A549 treated with CORT108297 at 1 μM for 4 hours (cell line): ENCODE measurements around the gene BIRC7. TPM values are rescaled to one million over a fixed set of nuclear protein-coding genes. Genes with fewer than 3 reads are reported as not detected.

Experiments used
- total RNA-seq: library from RNA; stranded (reverse); fragments of 200-300 nt; extraction: Qiagen RNA extraction; gene quantifications from 5 replicates; pipeline ENCODE4 v1.2.3, GENCODE V29; 2022

The BIRC7 gene, protein sequence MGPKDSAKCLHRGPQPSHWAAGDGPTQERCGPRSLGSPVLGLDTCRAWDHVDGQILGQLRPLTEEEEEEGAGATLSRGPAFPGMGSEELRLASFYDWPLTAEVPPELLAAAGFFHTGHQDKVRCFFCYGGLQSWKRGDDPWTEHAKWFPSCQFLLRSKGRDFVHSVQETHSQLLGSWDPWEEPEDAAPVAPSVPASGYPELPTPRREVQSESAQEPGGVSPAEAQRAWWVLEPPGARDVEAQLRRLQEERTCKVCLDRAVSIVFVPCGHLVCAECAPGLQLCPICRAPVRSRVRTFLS
- total RNA-seq, result 2.0 to 4.7 TPM (median 3.2 TPM) in 5 replicates

DNA sequence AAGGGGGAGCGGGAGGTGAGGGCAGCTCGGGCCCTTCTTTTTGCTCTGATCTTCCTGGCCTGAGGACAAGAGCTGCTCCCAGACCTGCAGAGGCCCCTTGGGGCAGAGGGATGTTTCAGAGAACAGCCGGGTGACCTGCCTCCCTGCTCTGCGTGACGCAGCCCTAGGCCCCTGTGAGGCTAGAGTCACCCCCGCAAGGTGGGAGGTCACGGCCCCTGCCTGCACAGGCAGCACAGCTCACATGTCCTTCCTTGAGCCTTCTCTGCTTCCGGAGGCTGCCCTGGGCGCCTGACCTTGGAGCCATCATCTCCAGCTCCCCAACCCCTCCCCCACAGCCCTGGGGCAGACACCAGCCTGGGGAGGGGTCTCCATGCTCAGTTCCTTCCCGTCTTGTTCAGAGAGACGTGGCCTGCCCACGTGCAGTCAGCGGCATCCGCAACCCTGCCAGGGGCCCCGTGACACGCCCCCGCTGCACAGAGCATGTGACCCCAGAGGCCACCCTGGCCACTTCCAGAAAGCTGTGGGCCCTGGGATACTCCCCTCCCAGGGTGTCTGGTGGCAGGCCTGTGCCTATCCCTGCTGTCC lies at the start of gene BIRC7:
Gene BIRC7, plus strand, starts transcription at position 507 of the 585 bp plus-strand sequence. CDS start 192 bp downstream, outside the sequence.

DNA sequence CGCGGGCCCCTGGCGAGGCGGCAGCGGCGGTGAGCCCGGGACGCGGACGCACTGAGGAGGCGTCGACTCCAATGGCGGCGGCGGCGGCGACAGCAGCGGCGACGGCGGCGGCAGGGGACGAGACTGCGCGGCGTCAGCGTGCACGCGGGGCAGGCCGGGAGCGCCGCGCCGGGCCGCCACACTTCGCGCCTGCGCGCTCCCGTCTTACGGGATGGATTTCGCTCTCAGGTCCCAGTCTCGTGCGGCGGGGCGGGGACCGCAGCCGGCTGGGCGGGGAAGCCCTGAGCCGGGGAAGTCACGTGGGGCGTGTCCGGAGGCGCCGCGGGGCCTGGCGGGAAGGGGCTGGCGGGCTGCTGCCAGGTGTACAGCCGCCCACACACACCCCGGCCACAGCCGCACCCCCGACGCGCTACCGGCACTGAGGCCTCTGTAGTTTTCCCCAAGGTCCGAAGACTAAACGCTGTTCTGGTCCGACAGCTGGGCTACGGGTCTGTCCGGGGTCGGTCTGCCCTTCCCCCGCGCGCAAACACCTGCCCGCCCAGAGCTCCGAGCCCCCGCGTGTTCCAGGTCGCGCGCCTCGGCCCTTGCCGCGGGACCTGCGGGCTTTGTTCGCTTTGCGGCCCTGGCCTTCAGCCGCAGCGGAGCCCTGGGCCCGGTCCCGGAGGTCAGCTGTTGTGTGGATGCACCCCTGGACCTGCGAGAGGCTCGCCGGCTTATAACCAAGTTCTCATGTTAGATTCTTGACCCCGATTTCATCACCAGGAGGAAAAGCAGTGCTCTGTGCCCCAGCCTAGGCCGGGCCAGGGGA lies 19.5 kb upstream of the BIRC7 start, which contains the start of gene YTHDF1:
Gene YTHDF1, minus strand, starts transcription at position 91 of the 808 bp plus-strand sequence. CDS start 239 bp downstream, outside the sequence.

DNA sequence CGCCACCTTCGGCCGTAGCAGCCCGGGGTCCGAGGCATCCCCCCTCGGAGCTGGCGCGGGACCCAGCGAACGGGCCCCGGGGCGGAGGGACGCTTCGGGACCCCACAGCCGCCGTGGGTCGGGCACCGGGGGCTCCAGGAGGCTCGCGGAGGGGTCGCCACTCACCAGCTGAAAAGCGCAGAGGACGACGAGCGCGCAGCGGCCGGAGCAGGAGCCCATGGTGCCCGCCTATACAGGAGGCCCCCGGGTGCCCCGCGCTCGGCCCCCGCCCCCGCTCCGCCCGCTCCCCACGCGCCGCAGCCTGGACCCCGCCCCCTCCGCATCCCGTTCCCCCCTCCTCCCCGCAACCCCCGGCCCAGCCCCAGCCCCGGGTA lies 18.5 kb downstream of the BIRC7 start, which contains the start of gene NKAIN4:
Gene NKAIN4, minus strand, starts transcription at position 232 of the 374 bp plus-strand sequence. Its CDS starts 13 bp downstream, at position 219.

DNA sequence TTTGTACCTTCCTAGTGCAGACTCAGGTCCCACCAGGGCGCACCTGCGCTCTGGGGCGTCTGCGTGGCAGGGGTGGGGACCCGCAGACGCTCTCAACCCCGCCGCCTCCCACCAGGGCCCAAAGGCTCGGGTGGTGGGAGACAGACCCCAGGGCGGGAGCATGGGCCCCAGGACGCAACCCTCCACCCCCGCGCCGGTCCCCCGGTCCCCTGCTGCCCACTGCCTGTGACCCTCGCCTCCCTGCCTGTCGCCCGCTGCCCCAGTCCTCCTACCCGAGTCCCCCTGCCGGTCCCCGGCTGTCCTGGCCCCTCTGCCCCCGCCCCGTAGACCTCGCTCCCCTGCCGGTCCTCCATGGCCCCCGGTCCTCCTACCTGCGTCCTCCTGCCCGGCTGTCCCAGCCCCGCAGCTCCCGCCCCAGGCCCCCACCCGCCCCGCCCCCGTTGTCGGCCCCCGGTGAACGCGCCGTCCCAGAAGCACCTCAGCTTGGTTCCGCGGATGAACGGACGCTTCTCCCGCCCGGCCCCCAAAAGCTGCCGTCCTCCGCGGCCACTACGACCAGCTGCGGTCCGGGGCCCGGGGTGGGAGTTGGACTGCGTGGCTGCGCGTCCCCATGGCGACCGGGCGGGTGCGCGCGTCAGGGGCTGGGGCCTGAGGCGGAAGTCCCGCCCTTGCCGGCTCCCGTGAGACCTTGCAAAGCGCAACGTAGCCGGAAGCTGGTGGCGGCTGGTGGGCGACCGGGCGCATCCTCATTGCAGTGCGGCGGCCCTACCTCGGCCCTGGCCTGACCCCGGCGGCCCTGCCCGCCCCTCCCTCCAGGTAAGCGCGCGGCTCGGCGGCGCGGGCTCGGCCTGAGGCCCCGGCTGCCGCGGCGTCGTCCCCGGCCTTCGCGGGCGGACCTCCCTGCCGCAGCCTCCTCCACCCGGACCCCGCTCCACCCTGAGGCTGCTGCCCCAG lies 36.7 kb downstream of the BIRC7 start, which contains the start of gene ARFGAP1:
Gene ARFGAP1, plus strand, starts transcription at position 709 of the 954 bp plus-strand sequence. CDS start 2,768 bp downstream, outside the sequence.

Other genes starting within 250 kb of the BIRC7 start
- gene BHLHE23, start 228.9 kb upstream of the BIRC7 start, total RNA-seq, result not detected in 5 replicates
- 47.9 to 55.7 TPM (median 53.4 TPM) in 5 replicates for gene YTHDF1, start 19.8 kb upstream of the BIRC7 start, total RNA-seq
- 5.4 to 9.4 TPM (median 6.4 TPM) in 5 replicates for gene NKAIN4, start 18.6 kb downstream of the BIRC7 start, total RNA-seq
- gene ARFGAP1, start 36.9 kb downstream of the BIRC7 start, total RNA-seq, result 55.7 to 101 TPM (median 92.1 TPM) in 5 replicates
- 0.57 to 1.6 TPM (median 1.1 TPM) in 5 replicates for gene COL20A1, start 57.3 kb downstream of the BIRC7 start, total RNA-seq
- 0.09 to 0.84 TPM (median 0.33 TPM) in 5 replicates for gene CHRNA4, start 125.4 kb downstream of the BIRC7 start, total RNA-seq
- gene KCNQ2, start 236.8 kb downstream of the BIRC7 start, total RNA-seq, result 0.40 to 0.89 TPM (median 0.81 TPM) in 5 replicates